ENCODE results near the gene MAPK12.

MAPK12 gene

GRCh38 chr22:50226875-50227165 is 34.7 kb downstream of the MAPK12 start:
- no peak for DNase-seq

- no peak for DNase-seq
These were observed 35.2 kb downstream of the MAPK12 start for GRCh38 chr22:50226063-50226874.

GRCh38 chr22:50225200-50225969 is 36.1 kb downstream of the MAPK12 start:
- DNase-seq: no peak

GRCh38 chr22:50224071-50224470 is 37.4 kb downstream of the MAPK12 start:
- no peak for DNase-seq

- no peak for DNase-seq
These were observed 39.0 kb downstream of the MAPK12 start for GRCh38 chr22:50222508-50222907.

GRCh38 chr22:50221410-50222300 is 39.8 kb downstream of the MAPK12 start:
- no peak for DNase-seq

- DNase-seq: no peak
These were observed 40.7 kb downstream of the MAPK12 start for GRCh38 chr22:50220603-50221409.

GRCh38 chr22:50219800-50220602 is 41.5 kb downstream of the MAPK12 start:
- DNase-seq: no peak

GRCh38 chr22:50218996-50219727 is 42.3 kb downstream of the MAPK12 start:
- no peak for DNase-seq

GRCh38 chr22:50218153-50218995 is 43.1 kb downstream of the MAPK12 start:
- no peak for DNase-seq

- DNase-seq: no peak
These were observed 43.8 kb downstream of the MAPK12 start for GRCh38 chr22:50217543-50218152.

GRCh38 chr22:50216684-50217520 is 44.6 kb downstream of the MAPK12 start:
- no peak for DNase-seq

- no peak for DNase-seq
These were observed 45.3 kb downstream of the MAPK12 start for GRCh38 chr22:50216055-50216683.

GRCh38 chr22:50215297-50216054 is 46.0 kb downstream of the MAPK12 start:
- DNase-seq: no peak

GRCh38 chr22:50213263-50213662 is 48.2 kb downstream of the MAPK12 start:
- DNase-seq: no peak

GRCh38 chr22:50211147-50211546 is 50.3 kb downstream of the MAPK12 start:
- no peak for DNase-seq
